ENCODE results near the gene ITGB1BP1. TPM values are rescaled to one million over a fixed set of nuclear protein-coding genes. Genes with fewer than 3 reads are reported as not detected.

Gene ITGB1BP1
- total and polyA plus RNA-seq, 9 of the 15 experiments (the other 6 are each of a cell fraction or from before 2014, with no cell fraction given): 37.8 to 95.3 (median 50.4) TPM

DNA sequence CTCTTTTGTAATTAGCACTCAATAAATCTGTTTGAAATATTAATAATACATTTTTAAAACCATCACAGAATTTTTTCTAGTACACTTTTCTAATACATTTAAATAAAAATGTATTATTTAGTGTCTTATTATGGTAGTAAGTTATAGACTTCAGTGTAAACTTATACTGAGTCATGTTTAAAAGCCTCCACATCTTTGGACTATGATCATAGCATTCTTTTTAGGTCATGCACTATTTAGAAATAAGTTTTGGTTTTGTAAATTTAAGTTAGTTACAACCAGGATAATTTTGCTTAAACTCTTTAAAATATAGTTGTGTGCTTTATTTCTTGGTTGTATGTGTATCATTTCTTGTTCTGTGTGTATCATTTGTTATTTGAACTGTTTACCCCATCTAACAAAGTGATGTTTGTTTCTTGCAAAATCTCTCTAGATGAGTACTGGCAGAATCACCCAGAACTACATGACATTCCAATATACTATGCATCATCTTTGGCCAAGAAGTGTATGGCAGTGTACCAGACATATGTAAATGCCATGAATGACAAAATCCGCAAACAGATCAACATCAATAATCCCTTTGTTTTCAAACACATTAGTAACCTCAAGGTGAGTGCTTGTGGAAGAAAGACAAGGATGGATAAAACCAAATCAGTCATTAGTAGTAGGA is 16.9 kb upstream of the ITGB1BP1 start:
- DNase-seq (ENCODE audit: extremely low read depth in 1 of 4, low spot score in 3 of 4) (no peak), FAIRE-seq (no peak), ATAC-seq (no peak)
- ChIA-PET POLR2A (no interaction called here), CTCF (ENCODE audit: low intra/inter-chr PET ratio) (no interaction called here)
- H2AFZ ChIP-seq (ENCODE audit: low read depth, low read length): no peak overlapping the region
- H3K4me3 ChIP-seq: no peak overlapping the region
- no peak overlapping the region for H3K27ac ChIP-seq (ENCODE audit: extremely low read depth, low read depth, low read length)
- H4K20me1 ChIP-seq (replicated peaks; ENCODE audit: control insufficient read depth, insufficient read depth, low read length): no peaks in the 10 kb centered on the region
- peaks cover 79% of the 10 kb centered on the region for H3K36me3 ChIP-seq (ENCODE audit: control insufficient read depth, insufficient read depth, low read length)
- no peak overlapping the region for H3K9ac ChIP-seq (ENCODE audit: insufficient read depth in 1 of 2, low read depth in 2 of 2, low read length in 2 of 2)
- BruUV-seq (replicated peaks): no TSS peak
- no peaks in the 10 kb centered on the region for H3K9me1 ChIP-seq (ENCODE audit: control insufficient read depth, insufficient read depth, low read length)
- no peak overlapping the region for H3K4me2 ChIP-seq (ENCODE audit: insufficient read depth, low read length)
- no peaks in the 10 kb centered on the region for H3K79me2 ChIP-seq (ENCODE audit: control insufficient read depth, insufficient read depth, low read length)
- H3K9me3 ChIP-seq (replicated peaks; ENCODE audit: control insufficient read depth, insufficient read depth, low read depth, low read length): no peaks in the 10 kb centered on the region
- in situ Hi-C loops (cut with MboI) (no loop called here), intact Hi-C loops (cut with micrococcal nuclease) (no loop called here)
- H3K27me3 ChIP-seq (ENCODE audit: control insufficient read depth in 2 of 2, insufficient read depth in 2 of 2, low read length in 2 of 2): no peaks in the 10 kb centered on the region
- 92% methylated on average over 1 of the region's 1 CpG for WGBS (ENCODE audit: insufficient coverage, low coverage, missing lambda C conversion rate)
- no peaks in the 10 kb centered on the region for H3K4me1 ChIP-seq (replicated peaks in 1 of 2; ENCODE audit: control insufficient read depth in 2 of 2, insufficient read depth in 2 of 2, low read length in 2 of 2)
- TF ChIP-seq NFYB (IDR thresholded peaks at IDR 0.05; ENCODE audit: extremely low read depth, insufficient read length) (no peak), PTBP1 (IDR thresholded peaks at IDR 0.05; ENCODE audit: low read depth, low read length) (no peak), U2AF1 (optimal IDR thresholded peaks at IDR 0.05; ENCODE audit: low read depth, low read length) (no peak)
- TF ChIP-seq, protein P1, sequence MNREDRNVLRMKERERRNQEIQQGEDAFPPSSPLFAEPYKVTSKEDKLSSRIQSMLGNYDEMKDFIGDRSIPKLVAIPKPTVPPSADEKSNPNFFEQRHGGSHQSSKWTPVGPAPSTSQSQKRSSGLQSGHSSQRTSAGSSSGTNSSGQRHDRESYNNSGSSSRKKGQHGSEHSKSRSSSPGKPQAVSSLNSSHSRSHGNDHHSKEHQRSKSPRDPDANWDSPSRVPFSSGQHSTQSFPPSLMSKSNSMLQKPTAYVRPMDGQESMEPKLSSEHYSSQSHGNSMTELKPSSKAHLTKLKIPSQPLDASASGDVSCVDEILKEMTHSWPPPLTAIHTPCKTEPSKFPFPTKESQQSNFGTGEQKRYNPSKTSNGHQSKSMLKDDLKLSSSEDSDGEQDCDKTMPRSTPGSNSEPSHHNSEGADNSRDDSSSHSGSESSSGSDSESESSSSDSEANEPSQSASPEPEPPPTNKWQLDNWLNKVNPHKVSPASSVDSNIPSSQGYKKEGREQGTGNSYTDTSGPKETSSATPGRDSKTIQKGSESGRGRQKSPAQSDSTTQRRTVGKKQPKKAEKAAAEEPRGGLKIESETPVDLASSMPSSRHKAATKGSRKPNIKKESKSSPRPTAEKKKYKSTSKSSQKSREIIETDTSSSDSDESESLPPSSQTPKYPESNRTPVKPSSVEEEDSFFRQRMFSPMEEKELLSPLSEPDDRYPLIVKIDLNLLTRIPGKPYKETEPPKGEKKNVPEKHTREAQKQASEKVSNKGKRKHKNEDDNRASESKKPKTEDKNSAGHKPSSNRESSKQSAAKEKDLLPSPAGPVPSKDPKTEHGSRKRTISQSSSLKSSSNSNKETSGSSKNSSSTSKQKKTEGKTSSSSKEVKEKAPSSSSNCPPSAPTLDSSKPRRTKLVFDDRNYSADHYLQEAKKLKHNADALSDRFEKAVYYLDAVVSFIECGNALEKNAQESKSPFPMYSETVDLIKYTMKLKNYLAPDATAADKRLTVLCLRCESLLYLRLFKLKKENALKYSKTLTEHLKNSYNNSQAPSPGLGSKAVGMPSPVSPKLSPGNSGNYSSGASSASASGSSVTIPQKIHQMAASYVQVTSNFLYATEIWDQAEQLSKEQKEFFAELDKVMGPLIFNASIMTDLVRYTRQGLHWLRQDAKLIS (CRISPR knock-in tag; IDR thresholded peaks at IDR 0.05): no peak
- TF ChIP-seq, protein P2, sequence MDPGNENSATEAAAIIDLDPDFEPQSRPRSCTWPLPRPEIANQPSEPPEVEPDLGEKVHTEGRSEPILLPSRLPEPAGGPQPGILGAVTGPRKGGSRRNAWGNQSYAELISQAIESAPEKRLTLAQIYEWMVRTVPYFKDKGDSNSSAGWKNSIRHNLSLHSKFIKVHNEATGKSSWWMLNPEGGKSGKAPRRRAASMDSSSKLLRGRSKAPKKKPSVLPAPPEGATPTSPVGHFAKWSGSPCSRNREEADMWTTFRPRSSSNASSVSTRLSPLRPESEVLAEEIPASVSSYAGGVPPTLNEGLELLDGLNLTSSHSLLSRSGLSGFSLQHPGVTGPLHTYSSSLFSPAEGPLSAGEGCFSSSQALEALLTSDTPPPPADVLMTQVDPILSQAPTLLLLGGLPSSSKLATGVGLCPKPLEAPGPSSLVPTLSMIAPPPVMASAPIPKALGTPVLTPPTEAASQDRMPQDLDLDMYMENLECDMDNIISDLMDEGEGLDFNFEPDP (CRISPR knock-in tag; IDR thresholded peaks at IDR 0.05): no peak
- TF ChIP-seq, protein P3, sequence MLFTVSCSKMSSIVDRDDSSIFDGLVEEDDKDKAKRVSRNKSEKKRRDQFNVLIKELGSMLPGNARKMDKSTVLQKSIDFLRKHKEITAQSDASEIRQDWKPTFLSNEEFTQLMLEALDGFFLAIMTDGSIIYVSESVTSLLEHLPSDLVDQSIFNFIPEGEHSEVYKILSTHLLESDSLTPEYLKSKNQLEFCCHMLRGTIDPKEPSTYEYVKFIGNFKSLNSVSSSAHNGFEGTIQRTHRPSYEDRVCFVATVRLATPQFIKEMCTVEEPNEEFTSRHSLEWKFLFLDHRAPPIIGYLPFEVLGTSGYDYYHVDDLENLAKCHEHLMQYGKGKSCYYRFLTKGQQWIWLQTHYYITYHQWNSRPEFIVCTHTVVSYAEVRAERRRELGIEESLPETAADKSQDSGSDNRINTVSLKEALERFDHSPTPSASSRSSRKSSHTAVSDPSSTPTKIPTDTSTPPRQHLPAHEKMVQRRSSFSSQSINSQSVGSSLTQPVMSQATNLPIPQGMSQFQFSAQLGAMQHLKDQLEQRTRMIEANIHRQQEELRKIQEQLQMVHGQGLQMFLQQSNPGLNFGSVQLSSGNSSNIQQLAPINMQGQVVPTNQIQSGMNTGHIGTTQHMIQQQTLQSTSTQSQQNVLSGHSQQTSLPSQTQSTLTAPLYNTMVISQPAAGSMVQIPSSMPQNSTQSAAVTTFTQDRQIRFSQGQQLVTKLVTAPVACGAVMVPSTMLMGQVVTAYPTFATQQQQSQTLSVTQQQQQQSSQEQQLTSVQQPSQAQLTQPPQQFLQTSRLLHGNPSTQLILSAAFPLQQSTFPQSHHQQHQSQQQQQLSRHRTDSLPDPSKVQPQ (CRISPR knock-in tag; IDR thresholded peaks at IDR 0.05; ENCODE audit: borderline replicate concordance): no peak
